ENCODE results near the gene L3MBTL3.

L3MBTL3 gene

DNA sequence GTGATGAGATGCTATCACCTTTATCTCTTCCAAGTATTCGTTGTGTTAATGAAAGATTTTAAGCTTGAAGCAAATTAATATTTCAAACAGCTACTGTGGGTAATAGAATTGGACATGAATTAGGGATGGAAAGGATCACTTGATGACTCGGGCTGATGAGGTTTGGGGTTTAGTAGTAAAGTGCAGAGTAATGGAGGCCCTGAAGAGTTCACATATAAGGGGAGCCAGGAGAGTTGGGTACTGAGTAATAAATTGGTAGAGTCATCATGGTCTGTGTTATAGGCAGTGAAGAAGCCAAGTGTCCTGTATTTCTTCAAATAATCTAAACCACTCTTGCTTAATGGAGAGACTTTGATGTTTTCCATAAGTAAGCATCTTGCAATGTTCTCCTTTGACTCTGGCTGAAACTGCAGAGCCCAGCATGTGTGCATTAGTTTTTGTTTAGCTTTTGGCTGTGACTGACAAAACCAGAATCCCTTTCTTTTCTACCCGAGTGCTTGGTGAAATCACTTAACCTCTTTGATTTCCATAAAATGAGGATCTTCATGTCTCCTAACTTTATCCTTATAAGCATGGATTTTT is 57.6 kb downstream of the L3MBTL3 start:
- Histone ChIP-seq H3K9me3 (ENCODE audit: control insufficient read depth, low read length) (no peaks in the 10 kb centered on the region), H3K4me3 (ENCODE audit: extremely low read depth, insufficient read depth, low read length, poor library complexity, severe bottlenecking) (no peak overlapping the region), H3K36me3 (ENCODE audit: control insufficient read depth, insufficient read depth, low read length) (peaks cover 16% of the 10 kb centered on the region), H3K4me1 (ENCODE audit: control insufficient read depth, insufficient read depth, low read length, poor library complexity, severe bottlenecking) (no peaks in the 10 kb centered on the region), H3K27ac (ENCODE audit: low read depth, low read length, severe bottlenecking) (no peak overlapping the region)
- WGBS, 2 experiments (ENCODE audit: insufficient coverage in 2 of 2), result 89% methylated on average over 1 to 2 of the region's 3 CpGs

DNA sequence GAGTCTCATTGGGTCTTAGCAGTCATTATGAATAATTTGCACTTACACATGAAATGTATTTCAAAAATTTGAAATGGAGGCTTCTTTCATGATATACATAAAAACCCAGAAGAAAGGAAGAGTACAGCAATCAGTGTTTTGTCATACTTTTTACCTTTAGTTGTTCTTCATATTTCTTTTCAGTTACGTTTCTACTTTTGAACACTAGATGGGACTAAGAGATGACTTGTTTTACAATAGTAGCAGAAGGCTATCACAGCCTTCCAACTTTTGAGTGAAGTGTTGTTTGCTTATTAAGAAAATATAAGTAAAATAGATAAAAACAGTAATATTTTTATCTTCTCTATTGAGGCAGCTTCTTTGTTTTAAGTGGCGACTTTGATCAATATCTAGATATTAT is 58.1 kb downstream of the L3MBTL3 start:
- H3K4me3 ChIP-seq (ENCODE audit: extremely low read depth, insufficient read depth, low read length, poor library complexity, severe bottlenecking), result no peak overlapping the region
- no CpG with 5 or more reads among the region's 2 CpGs for WGBS, 2 experiments (ENCODE audit: insufficient coverage in 2 of 2)
- no peak overlapping the region for H3K27ac ChIP-seq (ENCODE audit: low read depth, low read length, severe bottlenecking)
- H3K4me1 ChIP-seq (ENCODE audit: control insufficient read depth, insufficient read depth, low read length, poor library complexity, severe bottlenecking), result no peaks in the 10 kb centered on the region
- H3K36me3 ChIP-seq (ENCODE audit: control insufficient read depth, insufficient read depth, low read length), result peaks cover 13% of the 10 kb centered on the region
- H3K9me3 ChIP-seq (ENCODE audit: control insufficient read depth, low read length), result no peaks in the 10 kb centered on the region

DNA sequence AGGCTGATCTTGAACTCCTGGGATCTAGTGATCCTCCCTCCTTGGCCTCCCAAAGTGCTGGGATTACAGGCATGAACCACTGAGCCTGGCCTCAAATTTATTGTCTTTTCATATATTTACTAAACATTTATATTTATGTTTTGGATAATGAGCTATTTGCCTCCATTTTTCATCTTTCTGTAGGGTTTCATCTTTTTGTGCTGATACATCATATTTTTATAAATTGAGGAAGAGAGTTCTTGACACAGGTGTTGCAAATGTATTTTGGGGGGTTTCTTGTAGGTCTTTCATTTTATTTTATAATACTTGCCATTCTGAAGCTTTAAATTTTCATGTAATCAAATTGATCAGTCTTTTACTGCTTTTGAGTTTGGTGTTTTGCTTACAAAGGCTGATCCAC is 72.4 kb downstream of the L3MBTL3 start:
- H3K36me3 ChIP-seq (ENCODE audit: control insufficient read depth, insufficient read depth, low read length), result peaks cover 11% of the 10 kb centered on the region
- H3K4me1 ChIP-seq (ENCODE audit: control insufficient read depth, insufficient read depth, low read length, poor library complexity, severe bottlenecking), result no peaks in the 10 kb centered on the region
- H3K9me3 ChIP-seq (ENCODE audit: control insufficient read depth, low read length), result no peaks in the 10 kb centered on the region
- no peak overlapping the region for H3K4me3 ChIP-seq (ENCODE audit: extremely low read depth, insufficient read depth, low read length, poor library complexity, severe bottlenecking)
- no peak overlapping the region for H3K27ac ChIP-seq (ENCODE audit: low read depth, low read length, severe bottlenecking)

DNA sequence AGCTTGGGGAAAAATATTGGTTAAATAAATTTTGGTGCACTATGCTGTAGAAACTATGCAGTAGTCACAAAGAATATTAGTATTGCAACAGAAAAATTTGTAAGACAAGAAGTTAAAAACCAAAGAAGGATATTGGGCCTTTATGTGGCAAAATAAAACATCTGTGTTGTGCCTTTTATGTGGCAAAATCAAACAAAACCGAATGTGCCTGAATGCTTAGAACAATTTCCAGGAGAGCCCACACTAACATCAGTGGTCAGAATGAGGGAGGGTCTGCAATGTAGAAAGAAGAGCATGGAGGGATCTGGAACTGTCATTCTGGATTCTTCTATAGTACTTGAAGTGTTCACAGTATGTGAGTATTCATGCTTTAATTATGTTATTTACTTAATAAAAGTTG is 75.2 kb downstream of the L3MBTL3 start:
- Histone ChIP-seq H3K36me3 (ENCODE audit: control insufficient read depth, insufficient read depth, low read length) (peaks cover 15% of the 10 kb centered on the region), H3K27ac (ENCODE audit: low read depth, low read length, severe bottlenecking) (no peak overlapping the region), H3K4me3 (ENCODE audit: extremely low read depth, insufficient read depth, low read length, poor library complexity, severe bottlenecking) (no peak overlapping the region), H3K4me1 (ENCODE audit: control insufficient read depth, insufficient read depth, low read length, poor library complexity, severe bottlenecking) (no peaks in the 10 kb centered on the region), H3K9me3 (ENCODE audit: control insufficient read depth, low read length) (no peaks in the 10 kb centered on the region)
- WGBS, 2 experiments (ENCODE audit: insufficient coverage in 2 of 2), result 86 to 100% methylated on average over 1 of the region's 1 CpG

DNA sequence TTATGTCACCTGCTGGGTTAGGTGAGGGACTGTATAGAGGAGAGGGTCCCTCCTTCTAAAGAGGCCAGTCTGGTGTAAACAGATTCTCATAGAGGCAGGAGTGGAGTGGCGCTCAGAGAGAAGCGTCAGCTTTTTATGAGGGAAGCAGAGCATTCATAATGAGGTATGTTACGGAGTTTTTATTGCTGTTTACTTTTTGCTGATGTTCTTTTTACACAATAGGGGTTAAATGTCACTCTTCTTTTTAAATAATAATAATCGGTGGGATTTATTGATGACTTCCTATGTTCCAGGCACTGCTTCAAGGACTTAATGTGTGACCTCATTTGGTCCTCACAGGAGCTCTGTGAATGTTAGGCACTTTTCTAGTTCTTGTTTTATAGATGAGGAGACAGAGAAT is 79.9 kb downstream of the L3MBTL3 start:
- Histone ChIP-seq H3K4me3 (ENCODE audit: extremely low read depth, insufficient read depth, low read length, poor library complexity, severe bottlenecking) (no peak overlapping the region), H3K27ac (ENCODE audit: low read depth, low read length, severe bottlenecking) (no peak overlapping the region), H3K9me3 (ENCODE audit: control insufficient read depth, low read length) (no peaks in the 10 kb centered on the region), H3K36me3 (ENCODE audit: control insufficient read depth, insufficient read depth, low read length) (peaks cover 23% of the 10 kb centered on the region), H3K4me1 (ENCODE audit: control insufficient read depth, insufficient read depth, low read length, poor library complexity, severe bottlenecking) (no peaks in the 10 kb centered on the region)
- 100% methylated on average over 2 to 3 of the region's 4 CpGs for WGBS, 2 experiments (ENCODE audit: insufficient coverage in 2 of 2)

DNA sequence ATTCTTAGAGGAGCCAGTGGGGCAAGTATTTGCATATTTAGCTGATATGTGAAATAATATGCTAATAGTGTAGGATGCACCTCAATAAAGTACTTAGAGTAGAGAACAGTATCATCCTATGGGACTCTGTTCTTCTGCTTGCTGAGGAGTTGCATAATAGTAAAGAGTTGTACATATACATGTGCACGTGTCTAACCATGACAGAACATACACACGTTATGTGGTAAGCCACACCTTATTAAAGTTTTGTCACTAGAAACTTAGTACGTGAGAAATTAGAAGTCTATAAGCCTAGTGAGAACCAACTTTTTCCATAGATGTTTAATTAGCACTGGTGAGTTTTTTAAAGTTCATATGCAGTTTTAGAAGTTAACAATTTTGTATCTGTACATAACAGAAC is 80.7 kb downstream of the L3MBTL3 start:
- Histone ChIP-seq H3K27ac (ENCODE audit: low read depth, low read length, severe bottlenecking) (no peak overlapping the region), H3K4me3 (ENCODE audit: extremely low read depth, insufficient read depth, low read length, poor library complexity, severe bottlenecking) (no peak overlapping the region), H3K4me1 (ENCODE audit: control insufficient read depth, insufficient read depth, low read length, poor library complexity, severe bottlenecking) (no peaks in the 10 kb centered on the region), H3K36me3 (ENCODE audit: control insufficient read depth, insufficient read depth, low read length) (peaks cover 28% of the 10 kb centered on the region), H3K9me3 (ENCODE audit: control insufficient read depth, low read length) (no peaks in the 10 kb centered on the region)
- WGBS, 2 experiments (ENCODE audit: insufficient coverage in 2 of 2), result 100% methylated on average over 2 of the region's 3 CpGs; no CpG with 5 or more reads in 1 of the 2 experiments

DNA sequence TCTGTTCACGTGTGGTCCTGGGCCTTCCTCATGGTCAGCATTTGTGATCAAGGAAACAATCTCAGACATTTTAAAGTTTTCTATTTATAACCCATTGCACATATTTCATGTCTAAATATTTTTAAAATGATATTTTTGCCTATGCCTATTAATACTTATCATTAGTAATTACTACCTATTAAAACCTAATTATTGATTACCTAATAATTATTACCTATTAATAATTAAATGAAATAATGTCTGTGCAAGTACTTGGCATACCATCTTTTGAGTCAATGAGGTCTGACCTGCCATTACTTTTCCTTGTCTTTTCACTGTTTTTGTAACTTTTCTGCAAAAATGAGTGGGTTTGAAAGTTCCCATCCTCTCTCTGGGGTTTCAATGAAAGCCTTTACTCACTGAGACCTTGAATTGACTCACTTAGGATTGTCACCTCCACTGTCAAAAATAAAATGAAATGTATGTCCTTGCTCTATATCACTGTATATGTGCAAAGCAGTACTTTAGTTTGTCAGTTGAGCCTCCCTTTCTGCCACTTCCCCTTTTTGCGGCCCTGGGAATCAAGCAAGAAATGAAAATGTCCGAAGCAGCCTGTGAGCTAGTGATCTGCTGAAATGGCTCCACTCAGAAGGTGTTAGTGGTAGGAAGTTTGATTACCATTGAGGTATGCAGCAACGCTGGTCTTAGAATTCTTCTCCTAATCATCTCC is 87.8 kb downstream of the L3MBTL3 start:
- no CpG with 5 or more reads among the region's 4 CpGs for WGBS, 2 experiments (ENCODE audit: insufficient coverage in 2 of 2)

DNA sequence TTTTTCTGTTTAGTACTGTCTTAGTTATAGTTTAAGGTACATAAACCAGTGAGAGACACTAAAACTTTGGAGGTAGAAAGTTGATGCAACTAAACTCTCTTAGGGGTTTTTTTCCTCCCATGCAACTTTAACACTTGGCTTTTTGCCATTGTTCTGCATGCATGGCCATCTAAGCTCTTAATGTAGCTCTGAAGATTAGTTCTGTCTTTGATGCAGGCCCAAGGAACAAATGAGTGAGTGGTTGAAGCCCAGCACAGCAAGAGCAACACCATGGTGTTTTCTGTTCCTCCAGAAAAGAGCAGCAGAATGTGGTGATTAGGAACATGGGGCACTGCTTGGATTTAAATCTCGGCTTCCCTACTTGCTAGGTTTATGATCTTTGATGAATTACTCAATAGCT is 89.3 kb downstream of the L3MBTL3 start:
- peaks cover 32% of the 10 kb centered on the region for H3K36me3 ChIP-seq (ENCODE audit: control insufficient read depth, insufficient read depth, low read length)
- H3K27ac ChIP-seq (ENCODE audit: low read depth, low read length, severe bottlenecking), result no peak overlapping the region
- no peaks in the 10 kb centered on the region for H3K9me3 ChIP-seq (ENCODE audit: control insufficient read depth, low read length)
- H3K4me3 ChIP-seq (ENCODE audit: extremely low read depth, insufficient read depth, low read length, poor library complexity, severe bottlenecking), result no peak overlapping the region
- no CpG with 5 or more reads among the region's 1 CpG for WGBS, 2 experiments (ENCODE audit: insufficient coverage in 2 of 2)
- no peaks in the 10 kb centered on the region for H3K4me1 ChIP-seq (ENCODE audit: control insufficient read depth, insufficient read depth, low read length, poor library complexity, severe bottlenecking)

More for the DNA sequence above, 87.8 kb downstream of the L3MBTL3 start:
- Histone ChIP-seq H3K36me3 (ENCODE audit: control insufficient read depth, insufficient read depth, low read length) (peaks cover 31% of the 10 kb centered on the region), H3K4me1 (ENCODE audit: control insufficient read depth, insufficient read depth, low read length, poor library complexity, severe bottlenecking) (no peaks in the 10 kb centered on the region), H3K27ac (ENCODE audit: low read depth, low read length, severe bottlenecking) (no peak overlapping the region), H3K4me3 (ENCODE audit: extremely low read depth, insufficient read depth, low read length, poor library complexity, severe bottlenecking) (no peak overlapping the region), H3K9me3 (ENCODE audit: control insufficient read depth, low read length) (no peaks in the 10 kb centered on the region)

DNA sequence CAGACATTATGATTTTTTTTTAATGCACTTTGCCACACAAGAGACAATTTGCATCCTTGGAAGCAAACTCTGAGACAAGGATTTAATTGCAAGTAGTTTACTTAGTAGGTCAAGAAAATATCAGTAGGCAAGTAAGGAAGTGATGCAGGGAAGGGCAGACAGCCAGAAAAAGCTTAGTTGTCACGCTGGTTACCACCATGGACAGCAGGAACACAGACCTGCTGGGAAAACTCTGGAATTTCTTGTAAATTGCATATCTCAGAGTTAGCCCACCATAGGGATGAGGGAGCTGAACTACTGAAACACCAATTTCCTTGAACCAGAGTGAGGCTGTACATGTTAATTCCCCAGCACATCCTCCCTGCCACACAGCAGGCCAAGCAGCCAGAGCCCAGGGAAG is 92.7 kb downstream of the L3MBTL3 start:
- no peak overlapping the region for H3K27ac ChIP-seq (ENCODE audit: low read depth, low read length, severe bottlenecking)
- 100% methylated on average over 1 of the region's 1 CpG for WGBS, 2 experiments (ENCODE audit: insufficient coverage in 2 of 2)
- peaks cover 18% of the 10 kb centered on the region for H3K36me3 ChIP-seq (ENCODE audit: control insufficient read depth, insufficient read depth, low read length)
- H3K4me1 ChIP-seq (ENCODE audit: control insufficient read depth, insufficient read depth, low read length, poor library complexity, severe bottlenecking), result no peaks in the 10 kb centered on the region
- H3K4me3 ChIP-seq (ENCODE audit: extremely low read depth, insufficient read depth, low read length, poor library complexity, severe bottlenecking), result no peak overlapping the region
- H3K9me3 ChIP-seq (ENCODE audit: control insufficient read depth, low read length), result no peaks in the 10 kb centered on the region

DNA sequence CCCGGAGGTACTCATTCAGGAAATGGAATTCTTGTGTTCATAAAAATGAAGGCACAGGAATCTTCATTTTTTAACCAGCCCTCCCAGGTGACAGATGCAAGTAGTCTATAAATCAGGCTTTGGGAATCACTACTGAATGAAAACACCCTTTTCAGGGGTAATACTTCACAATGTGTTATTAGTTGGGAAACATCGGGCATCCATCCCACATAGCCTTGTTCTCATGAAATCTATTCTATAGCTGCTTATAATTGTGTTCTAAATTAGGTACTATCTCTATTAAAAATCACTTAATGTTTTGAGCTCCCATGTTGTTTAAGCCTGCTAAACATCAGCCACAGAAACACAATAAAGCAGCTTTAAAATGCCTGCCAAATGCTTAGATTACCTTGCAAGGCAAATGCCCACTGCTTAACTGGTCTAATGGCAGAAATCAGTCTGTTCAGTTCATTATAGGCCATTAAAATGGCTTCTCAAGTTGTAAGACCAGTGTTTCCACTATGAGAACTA is 94.9 kb downstream of the L3MBTL3 start:
- H3K4me3 ChIP-seq (ENCODE audit: extremely low read depth, insufficient read depth, low read length, poor library complexity, severe bottlenecking), result no peak overlapping the region
- H3K27ac ChIP-seq (ENCODE audit: low read depth, low read length, severe bottlenecking), result no peak overlapping the region
- H3K36me3 ChIP-seq (ENCODE audit: control insufficient read depth, insufficient read depth, low read length), result peaks cover 6% of the 10 kb centered on the region
- WGBS, 2 experiments (ENCODE audit: insufficient coverage in 2 of 2), result no CpG with 5 or more reads among the region's 2 CpGs
- H3K4me1 ChIP-seq (ENCODE audit: control insufficient read depth, insufficient read depth, low read length, poor library complexity, severe bottlenecking), result no peaks in the 10 kb centered on the region
- H3K9me3 ChIP-seq (ENCODE audit: control insufficient read depth, low read length), result no peaks in the 10 kb centered on the region

DNA sequence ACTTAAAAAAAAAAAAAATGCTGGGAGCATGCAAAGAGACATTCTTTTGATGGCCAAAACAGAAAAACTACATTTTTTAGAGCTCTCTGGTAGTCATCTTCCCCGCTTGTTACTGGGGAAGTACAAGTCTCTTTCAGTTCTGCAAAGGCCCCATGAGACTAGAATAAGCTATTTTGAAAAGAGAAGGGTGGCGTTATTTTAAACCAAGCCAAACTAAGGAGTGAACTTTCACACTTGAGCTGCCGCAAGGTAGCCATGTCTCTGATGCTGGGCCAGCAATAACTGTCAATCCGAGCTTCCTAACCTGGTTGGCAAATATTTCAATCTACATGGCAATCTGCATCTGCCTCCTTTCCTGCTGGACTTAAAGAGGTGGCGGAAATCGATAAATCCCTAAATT is 96.7 kb downstream of the L3MBTL3 start:
- Histone ChIP-seq H3K9me3 (ENCODE audit: control insufficient read depth, low read length) (no peaks in the 10 kb centered on the region), H3K4me3 (ENCODE audit: extremely low read depth, insufficient read depth, low read length, poor library complexity, severe bottlenecking) (no peak overlapping the region), H3K4me1 (ENCODE audit: control insufficient read depth, insufficient read depth, low read length, poor library complexity, severe bottlenecking) (no peaks in the 10 kb centered on the region), H3K36me3 (ENCODE audit: control insufficient read depth, insufficient read depth, low read length) (peaks cover 5% of the 10 kb centered on the region), H3K27ac (ENCODE audit: low read depth, low read length, severe bottlenecking) (no peak overlapping the region)
- WGBS, 2 experiments (ENCODE audit: insufficient coverage in 2 of 2), result 100% methylated on average over 4 of the region's 6 CpGs
